Panc1 (cell line): ENCODE results near the gene C11orf98.

Source experiments
- POLR2AphosphoS5 ChIP-seq: IDR thresholded peaks from 2 replicates; pipeline ENCODE4 v1.6.1; 2012; ENCODE audit warnings: mild to moderate bottlenecking, low read depth, low read length, moderate library complexity
- TF ChIP-seq, protein P1 (sequence below), 2 experiments: IDR thresholded peaks; 2 replicates each; pipeline ENCODE4 v1.6.1; 2011 to 2012; ENCODE audit warnings: low read depth in 2 of 2, control low read depth in 1 of 2, low read length in 1 of 2, mild to moderate bottlenecking in 1 of 2, moderate library complexity in 1 of 2; ENCODE audit not compliant: insufficient read depth in 1 of 2
- TF ChIP-seq, protein P2 (sequence below): fragments of 450-650 bp; IDR thresholded peaks from 2 replicates; pipeline ENCODE4 v1.5.1; 2017; ENCODE audit warnings: mild to moderate bottlenecking

DNA sequence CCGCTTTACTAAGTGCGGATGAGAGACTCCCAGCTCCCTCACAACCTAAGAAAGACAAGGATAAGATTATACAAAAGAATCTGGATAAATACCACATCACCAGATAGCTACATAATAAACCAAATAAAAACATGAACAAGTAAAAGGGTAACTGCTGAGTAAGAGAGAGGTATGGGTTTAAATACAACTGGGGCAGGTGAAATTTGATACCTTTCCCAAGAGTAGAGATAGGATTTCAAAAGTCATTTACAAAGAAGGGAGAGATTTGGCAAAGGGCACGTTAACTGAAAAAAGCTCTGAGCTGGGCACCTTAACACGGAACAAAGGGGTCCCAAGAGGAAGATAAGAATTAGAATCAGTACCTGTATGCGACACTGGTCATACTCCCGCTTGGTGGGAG, 12.1 kb upstream of the C11orf98 start:
- TF ChIP-seq, protein P1, sequence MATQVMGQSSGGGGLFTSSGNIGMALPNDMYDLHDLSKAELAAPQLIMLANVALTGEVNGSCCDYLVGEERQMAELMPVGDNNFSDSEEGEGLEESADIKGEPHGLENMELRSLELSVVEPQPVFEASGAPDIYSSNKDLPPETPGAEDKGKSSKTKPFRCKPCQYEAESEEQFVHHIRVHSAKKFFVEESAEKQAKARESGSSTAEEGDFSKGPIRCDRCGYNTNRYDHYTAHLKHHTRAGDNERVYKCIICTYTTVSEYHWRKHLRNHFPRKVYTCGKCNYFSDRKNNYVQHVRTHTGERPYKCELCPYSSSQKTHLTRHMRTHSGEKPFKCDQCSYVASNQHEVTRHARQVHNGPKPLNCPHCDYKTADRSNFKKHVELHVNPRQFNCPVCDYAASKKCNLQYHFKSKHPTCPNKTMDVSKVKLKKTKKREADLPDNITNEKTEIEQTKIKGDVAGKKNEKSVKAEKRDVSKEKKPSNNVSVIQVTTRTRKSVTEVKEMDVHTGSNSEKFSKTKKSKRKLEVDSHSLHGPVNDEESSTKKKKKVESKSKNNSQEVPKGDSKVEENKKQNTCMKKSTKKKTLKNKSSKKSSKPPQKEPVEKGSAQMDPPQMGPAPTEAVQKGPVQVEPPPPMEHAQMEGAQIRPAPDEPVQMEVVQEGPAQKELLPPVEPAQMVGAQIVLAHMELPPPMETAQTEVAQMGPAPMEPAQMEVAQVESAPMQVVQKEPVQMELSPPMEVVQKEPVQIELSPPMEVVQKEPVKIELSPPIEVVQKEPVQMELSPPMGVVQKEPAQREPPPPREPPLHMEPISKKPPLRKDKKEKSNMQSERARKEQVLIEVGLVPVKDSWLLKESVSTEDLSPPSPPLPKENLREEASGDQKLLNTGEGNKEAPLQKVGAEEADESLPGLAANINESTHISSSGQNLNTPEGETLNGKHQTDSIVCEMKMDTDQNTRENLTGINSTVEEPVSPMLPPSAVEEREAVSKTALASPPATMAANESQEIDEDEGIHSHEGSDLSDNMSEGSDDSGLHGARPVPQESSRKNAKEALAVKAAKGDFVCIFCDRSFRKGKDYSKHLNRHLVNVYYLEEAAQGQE (IDR thresholded peaks at IDR 0.05; ENCODE audit: insufficient read depth in 1 of 2, low read depth in 2 of 2, low read length in 1 of 2): no peak
- TF ChIP-seq POLR2AphosphoS5: no peak
- TF ChIP-seq, protein P2, sequence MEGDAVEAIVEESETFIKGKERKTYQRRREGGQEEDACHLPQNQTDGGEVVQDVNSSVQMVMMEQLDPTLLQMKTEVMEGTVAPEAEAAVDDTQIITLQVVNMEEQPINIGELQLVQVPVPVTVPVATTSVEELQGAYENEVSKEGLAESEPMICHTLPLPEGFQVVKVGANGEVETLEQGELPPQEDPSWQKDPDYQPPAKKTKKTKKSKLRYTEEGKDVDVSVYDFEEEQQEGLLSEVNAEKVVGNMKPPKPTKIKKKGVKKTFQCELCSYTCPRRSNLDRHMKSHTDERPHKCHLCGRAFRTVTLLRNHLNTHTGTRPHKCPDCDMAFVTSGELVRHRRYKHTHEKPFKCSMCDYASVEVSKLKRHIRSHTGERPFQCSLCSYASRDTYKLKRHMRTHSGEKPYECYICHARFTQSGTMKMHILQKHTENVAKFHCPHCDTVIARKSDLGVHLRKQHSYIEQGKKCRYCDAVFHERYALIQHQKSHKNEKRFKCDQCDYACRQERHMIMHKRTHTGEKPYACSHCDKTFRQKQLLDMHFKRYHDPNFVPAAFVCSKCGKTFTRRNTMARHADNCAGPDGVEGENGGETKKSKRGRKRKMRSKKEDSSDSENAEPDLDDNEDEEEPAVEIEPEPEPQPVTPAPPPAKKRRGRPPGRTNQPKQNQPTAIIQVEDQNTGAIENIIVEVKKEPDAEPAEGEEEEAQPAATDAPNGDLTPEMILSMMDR: no peak
